Activated CD4-positive, alpha-beta T cell treated with anti-CD3 and anti-CD28 coated beads for 36 hours (primary cell): Measurements from ENCODE around the gene CEP85L. TPM values are rescaled to one million over a fixed set of nuclear protein-coding genes. Genes with fewer than 3 reads are reported as not detected.
A peak's percentile ranks its signal among the peaks of the same experiment; 100 is the strongest.

ENCODE experiments used
- ATAC-seq: fragments of 200-7000 bp; cut with Tn5 transposase; one replicate; pipeline ENCODE4 v1.10.0; 2021; ENCODE audit warnings: mild to moderate bottlenecking, moderate library complexity
- CTCF ChIA-PET: fragments of 350-600 bp; sonication (Branson Sonifier 250); formaldehyde crosslinking; loops from one replicate; lab custom pipeline; 2021; ENCODE audit warnings: antibody characterized with exemption; lab: Charles Lee
- POLR2A ChIA-PET: fragments of 350-600 bp; sonication (Branson Sonifier 250); formaldehyde crosslinking; loops from one replicate; lab custom pipeline; 2021; ENCODE audit warnings: antibody characterized with exemption, inconsistent platforms; lab: Charles Lee
- DNase-seq: peaks from one replicate; pipeline ENCODE4 v3.0.0-alpha.2; 2020
- H3K27ac Mint-ChIP-seq: one replicate; pipeline ENCODE4 v1.8.0; 2021; ENCODE audit warnings: mixed read lengths
- H3K27me3 Mint-ChIP-seq: one replicate; pipeline ENCODE4 v1.8.0; 2021; ENCODE audit warnings: mixed read lengths
- H3K36me3 Mint-ChIP-seq: one replicate; pipeline ENCODE4 v1.8.0; 2021; ENCODE audit warnings: low read depth, mixed read lengths
- H3K4me1 Mint-ChIP-seq: one replicate; pipeline ENCODE4 v1.8.0; 2021; ENCODE audit warnings: mixed read lengths
- H3K4me3 Mint-ChIP-seq: one replicate; pipeline ENCODE4 v1.8.0; 2021; ENCODE audit warnings: mild to moderate bottlenecking, moderate library complexity, mixed read lengths
- H3K9me3 Mint-ChIP-seq: one replicate; pipeline ENCODE4 v1.8.0; 2021; ENCODE audit warnings: low read depth, mixed read lengths
- intact Hi-C, 2 experiments: fragments of 100-400 bp; cut with DNase I in 1 of 2; cut with micrococcal nuclease in 1 of 2; formaldehyde crosslinking; loops; one replicate each; pipeline versions ENCODE4 v1.14.2 to v1.15.1; 2022 to 2024; cut with DNase I, micrococcal nuclease
- total RNA-seq, 2 experiments: library from RNA; stranded (reverse); gene quantifications; one replicate each; pipeline ENCODE4 v1.2.3, GENCODE V29; 2021

The CEP85L gene
- total RNA-seq, 2 experiments from 2014 or later: 29.5 to 29.7 TPM

GRCh38 chr6:118542184-118542952, 109.0 kb downstream of the CEP85L start:
- intact Hi-C loops: no loop called here
- ATAC-seq (no peak), DNase-seq (no peak)
- POLR2A ChIA-PET: no interaction called here
- no peak overlapping the region for H3K27ac Mint-ChIP-seq
- H3K4me1 Mint-ChIP-seq: peaks cover 33% of the 10 kb centered on the region
- H3K4me3 Mint-ChIP-seq: no peak overlapping the region
- CTCF ChIA-PET: interaction anchor here (0.6 to 1.3 kb wide), 4 partner anchors 12 to 351 kb away, joined by 3 to 4 read pairs (median 3); no protein-coding TSS in a partner anchor
- H3K27me3 Mint-ChIP-seq: no peaks in the 10 kb centered on the region
- peaks cover 13% of the 10 kb centered on the region for H3K36me3 Mint-ChIP-seq
- H3K9me3 Mint-ChIP-seq: no peaks in the 10 kb centered on the region

- H3K27me3 Mint-ChIP-seq: no peaks in the 10 kb centered on the region
- H3K27ac Mint-ChIP-seq: no peak overlapping the region
- no peak for DNase-seq
- peaks cover 25% of the 10 kb centered on the region for H3K4me1 Mint-ChIP-seq
- ChIA-PET POLR2A (no interaction called here), CTCF (interaction anchor here (1.4 kb wide), 1 partner anchor 14 kb away, joined by 4 read pairs; no protein-coding TSS in a partner anchor)
- intact Hi-C loops: no loop called here
- peaks cover 1% of the 10 kb centered on the region for H3K9me3 Mint-ChIP-seq
- ATAC-seq: no peak
- H3K36me3 Mint-ChIP-seq: peaks cover 19% of the 10 kb centered on the region
- H3K4me3 Mint-ChIP-seq: no peak overlapping the region
Observed at GRCh38 chr6:118537574-118537973, 113.8 kb downstream of the CEP85L start.

GRCh38 chr6:118536478-118536877, 114.9 kb downstream of the CEP85L start:
- peaks cover 27% of the 10 kb centered on the region for H3K36me3 Mint-ChIP-seq
- no peaks in the 10 kb centered on the region for H3K27me3 Mint-ChIP-seq
- H3K9me3 Mint-ChIP-seq: peaks cover 5% of the 10 kb centered on the region
- POLR2A ChIA-PET: interaction anchor here (0.8 kb wide), 1 partner anchor 593 kb away, joined by 4 read pairs; no protein-coding TSS in a partner anchor
- DNase-seq: no peak
- CTCF ChIA-PET: no interaction called here
- H3K4me3 Mint-ChIP-seq: no peak overlapping the region
- H3K27ac Mint-ChIP-seq: no peak overlapping the region
- H3K4me1 Mint-ChIP-seq: peaks cover 30% of the 10 kb centered on the region
- no peak for ATAC-seq
- intact Hi-C loops: no loop called here

GRCh38 chr6:118535176-118535844, 116.1 kb downstream of the CEP85L start:
- CTCF ChIA-PET: no interaction called here
- DNase-seq (peak; percentile 9), ATAC-seq (peak; percentile 66)
- Mint-ChIP-seq H3K36me3 (peaks cover 36% of the 10 kb centered on the region), H3K4me1 (peaks cover 34% of the 10 kb centered on the region), H3K9me3 (peaks cover 9% of the 10 kb centered on the region), H3K27ac (no peak overlapping the region), H3K4me3 (no peak overlapping the region), H3K27me3 (no peaks in the 10 kb centered on the region)
- intact Hi-C loops: no loop called here
- POLR2A ChIA-PET: no interaction called here

GRCh38 chr6:118530942-118531341, 120.4 kb downstream of the CEP85L start:
- H3K27ac Mint-ChIP-seq: no peak overlapping the region
- peaks cover 9% of the 10 kb centered on the region for H3K9me3 Mint-ChIP-seq
- DNase-seq: no peak
- ATAC-seq: no peak
- no peak overlapping the region for H3K4me3 Mint-ChIP-seq
- intact Hi-C loops: no loop called here
- ChIA-PET POLR2A (no interaction called here), CTCF (no interaction called here)
- peaks cover 35% of the 10 kb centered on the region for H3K4me1 Mint-ChIP-seq
- no peaks in the 10 kb centered on the region for H3K27me3 Mint-ChIP-seq
- H3K36me3 Mint-ChIP-seq: peaks cover 38% of the 10 kb centered on the region

- Mint-ChIP-seq H3K27ac (no peak overlapping the region), H3K27me3 (no peaks in the 10 kb centered on the region), H3K4me3 (no peak overlapping the region), H3K36me3 (peaks cover 35% of the 10 kb centered on the region), H3K9me3 (peaks cover 9% of the 10 kb centered on the region), H3K4me1 (peaks cover 33% of the 10 kb centered on the region)
- POLR2A ChIA-PET: no interaction called here
- intact Hi-C loops: no loop called here
- no peak for ATAC-seq
- DNase-seq: no peak
- CTCF ChIA-PET: interaction anchor here (1.1 kb wide), 1 partner anchor 37 kb away, joined by 3 read pairs; no protein-coding TSS in a partner anchor
Observed at GRCh38 chr6:118529756-118530155, 121.6 kb downstream of the CEP85L start.

- ATAC-seq (no peak), DNase-seq (no peak)
- ChIA-PET CTCF (interaction anchor here (0.9 to 1.0 kb wide), 2 partner anchors 37 to 601 kb away, joined by 4 read pairs; no protein-coding TSS in a partner anchor), POLR2A (interaction anchor here (0.7 kb wide), 1 partner anchor 12 kb away, joined by 3 read pairs; no protein-coding TSS in a partner anchor)
- Mint-ChIP-seq H3K4me1 (peaks cover 38% of the 10 kb centered on the region), H3K9me3 (peaks cover 8% of the 10 kb centered on the region), H3K36me3 (peaks cover 37% of the 10 kb centered on the region), H3K27ac (no peak overlapping the region), H3K4me3 (no peak overlapping the region), H3K27me3 (no peaks in the 10 kb centered on the region)
- intact Hi-C loops: no loop called here
Observed at GRCh38 chr6:118528129-118528528, 123.3 kb downstream of the CEP85L start.

- Mint-ChIP-seq H3K27me3 (no peaks in the 10 kb centered on the region), H3K27ac (no peak overlapping the region), H3K4me3 (no peak overlapping the region), H3K36me3 (peaks cover 29% of the 10 kb centered on the region), H3K4me1 (peaks cover 28% of the 10 kb centered on the region), H3K9me3 (peaks cover 2% of the 10 kb centered on the region)
- ChIA-PET CTCF (interaction anchor here (1.0 to 1.2 kb wide), 3 partner anchors 13 to 39 kb away, joined by 3 read pairs; no protein-coding TSS in a partner anchor), POLR2A (no interaction called here)
- intact Hi-C loops: no loop called here
- ATAC-seq: no peak
- no peak for DNase-seq
Observed at GRCh38 chr6:118525913-118526780, 125.2 kb downstream of the CEP85L start.

- intact Hi-C loops: no loop called here
- Mint-ChIP-seq H3K9me3 (peaks cover 2% of the 10 kb centered on the region), H3K27me3 (no peaks in the 10 kb centered on the region), H3K36me3 (peaks cover 30% of the 10 kb centered on the region), H3K4me3 (no peak overlapping the region), H3K4me1 (peaks cover 26% of the 10 kb centered on the region), H3K27ac (no peak overlapping the region)
- CTCF ChIA-PET: interaction anchor here (0.5 kb wide), 1 partner anchor 332 kb away, joined by 3 read pairs; no protein-coding TSS in a partner anchor
- POLR2A ChIA-PET: no interaction called here
- DNase-seq (no peak), ATAC-seq (no peak)
Observed at GRCh38 chr6:118524686-118525085, 126.7 kb downstream of the CEP85L start.

GRCh38 chr6:118523216-118523615, 128.2 kb downstream of the CEP85L start:
- peaks cover 21% of the 10 kb centered on the region for H3K4me1 Mint-ChIP-seq
- H3K27ac Mint-ChIP-seq: no peak overlapping the region
- peaks cover 42% of the 10 kb centered on the region for H3K36me3 Mint-ChIP-seq
- POLR2A ChIA-PET: no interaction called here
- no peak for DNase-seq
- intact Hi-C loops: no loop called here
- ATAC-seq: no peak
- no peak overlapping the region for H3K4me3 Mint-ChIP-seq
- H3K9me3 Mint-ChIP-seq: peaks cover 2% of the 10 kb centered on the region
- no peaks in the 10 kb centered on the region for H3K27me3 Mint-ChIP-seq
- CTCF ChIA-PET: no interaction called here

- Mint-ChIP-seq H3K27ac (no peak overlapping the region), H3K4me1 (peaks cover 25% of the 10 kb centered on the region), H3K36me3 (peaks cover 50% of the 10 kb centered on the region), H3K4me3 (no peak overlapping the region), H3K9me3 (peaks cover 6% of the 10 kb centered on the region), H3K27me3 (no peaks in the 10 kb centered on the region)
- ChIA-PET CTCF (interaction anchor here (0.6 to 0.7 kb wide), 2 partner anchors 23 to 141 kb away, joined by 3 read pairs; no protein-coding TSS in a partner anchor), POLR2A (no interaction called here)
- no peak for ATAC-seq
- intact Hi-C loops: no loop called here
- DNase-seq: no peak
Observed at GRCh38 chr6:118522422-118522821, 129.0 kb downstream of the CEP85L start.
